CD8-positive, alpha-beta T cell (primary cell): ENCODE results near the gene PAFAH1B2. TPM values are rescaled to one million over a fixed set of nuclear protein-coding genes. Genes with fewer than 3 reads are reported as not detected.

ENCODE experiments used
- total RNA-seq, 46 experiments: library from RNA in 2 of 46; stranded (reverse) in 2 of 46; gene quantifications; one replicate each; pipeline ENCODE4 v1.2.3 and lab custom pipeline; 2021 to 2026

PAFAH1B2 gene
- total RNA-seq, 2 experiments from 2014 or later: 52.1 to 55.9 TPM

Other genes starting within 250 kb of the PAFAH1B2 start
- 100 to 1,000 TPM in 1 of 2 experiments, 10 to 100 TPM in 1; 96.6 to 107 TPM for gene SIK3, start 45.9 kb upstream of the PAFAH1B2 start, total RNA-seq
- gene SIDT2, start 34.5 kb downstream of the PAFAH1B2 start, total RNA-seq: 100 to 1,000 TPM; 133 to 134 TPM
- gene TAGLN, start 55.1 kb downstream of the PAFAH1B2 start, total RNA-seq: 1 to 10 TPM; 9.4 to 9.8 TPM
- gene PCSK7, start 87.8 kb downstream of the PAFAH1B2 start, total RNA-seq: 100 to 1,000 TPM; 208 to 218 TPM
- 10 to 100 TPM; 10.8 to 11.7 TPM for gene RNF214, start 88.4 kb downstream of the PAFAH1B2 start, total RNA-seq
- 1 to 10 TPM in 1 of 2 experiments, under 1 TPM in 1; 0.76 to 1.3 TPM for gene BACE1-AS, start 147.1 kb downstream of the PAFAH1B2 start, total RNA-seq
- under 1 TPM; 0.39 to 0.60 TPM for gene BACE1, start 172.0 kb downstream of the PAFAH1B2 start, total RNA-seq
- 10 to 100 TPM; 23.9 to 28.4 TPM for gene CEP164, start 183.6 kb downstream of the PAFAH1B2 start, total RNA-seq